ENCODE results near the gene IQSEC1. TPM values are rescaled to one million over a fixed set of nuclear protein-coding genes. Genes with fewer than 3 reads are reported as not detected.

The IQSEC1 gene
- total and polyA plus RNA-seq, 9 of the 15 experiments (the other 6 are each of a cell fraction or from before 2014, with no cell fraction given), result 0.56 to 39.0 (median 6.8) TPM

DNA sequence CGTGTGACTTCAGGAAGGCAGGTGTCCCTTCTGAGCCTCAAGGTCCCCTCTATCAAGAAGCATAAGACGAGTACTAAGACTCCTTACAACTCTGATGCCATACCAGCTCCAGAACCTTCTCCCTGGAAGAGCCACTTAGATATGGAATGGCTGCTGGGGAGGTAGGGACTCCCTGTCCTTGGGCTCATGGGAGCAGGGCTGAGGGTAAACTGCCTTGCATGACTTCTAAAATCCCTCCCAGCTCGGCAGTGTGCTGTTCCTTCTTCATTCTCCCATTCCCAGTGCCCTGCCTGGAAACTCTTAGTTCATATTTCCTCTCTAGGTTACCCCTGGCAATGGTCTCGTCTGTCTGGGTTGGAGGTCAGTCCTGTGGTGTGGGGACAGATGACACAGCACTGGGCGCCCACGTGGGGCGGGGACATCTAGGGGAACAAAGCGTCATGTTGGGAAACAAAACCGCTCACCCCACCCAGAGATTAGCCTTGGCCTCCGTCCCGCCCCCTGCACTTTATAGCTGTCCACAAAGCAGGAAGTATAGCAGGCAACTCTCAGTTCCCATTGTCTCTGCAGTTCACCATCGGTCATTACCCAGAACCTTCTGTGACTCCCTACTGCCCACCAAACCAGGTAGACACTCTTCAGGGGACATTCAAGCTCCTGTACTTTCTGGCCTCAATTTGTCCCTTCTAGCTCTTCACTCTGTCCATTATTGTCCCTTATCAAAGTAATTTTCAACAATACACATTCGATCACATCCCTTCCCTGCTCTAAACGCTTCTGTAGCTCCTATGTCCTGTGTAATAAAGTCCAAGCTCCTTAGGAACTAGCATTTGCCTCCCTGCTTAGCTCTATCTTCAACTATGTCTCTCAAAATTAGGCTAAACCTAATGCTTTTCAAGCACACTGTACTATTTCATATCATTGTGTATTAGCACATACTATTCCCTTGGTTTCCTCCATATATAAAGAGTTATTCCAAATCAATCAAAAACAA, 73.8 kb downstream of the IQSEC1 start (continued):
- no peak for TF ChIP-seq HNRNPUL1 (IDR thresholded peaks at IDR 0.05; ENCODE audit: low read length)
- no peak for TF ChIP-seq ZNF512 (tag; IDR thresholded peaks at IDR 0.05)
- TF ChIP-seq TAF9B (IDR thresholded peaks at IDR 0.05; ENCODE audit: partially characterized antibody), result peak; percentile 66
- TF ChIP-seq ARID2 (IDR thresholded peaks at IDR 0.05), result no peak; the same call in 1 of the 2 replicates
- TF ChIP-seq, protein P1, sequence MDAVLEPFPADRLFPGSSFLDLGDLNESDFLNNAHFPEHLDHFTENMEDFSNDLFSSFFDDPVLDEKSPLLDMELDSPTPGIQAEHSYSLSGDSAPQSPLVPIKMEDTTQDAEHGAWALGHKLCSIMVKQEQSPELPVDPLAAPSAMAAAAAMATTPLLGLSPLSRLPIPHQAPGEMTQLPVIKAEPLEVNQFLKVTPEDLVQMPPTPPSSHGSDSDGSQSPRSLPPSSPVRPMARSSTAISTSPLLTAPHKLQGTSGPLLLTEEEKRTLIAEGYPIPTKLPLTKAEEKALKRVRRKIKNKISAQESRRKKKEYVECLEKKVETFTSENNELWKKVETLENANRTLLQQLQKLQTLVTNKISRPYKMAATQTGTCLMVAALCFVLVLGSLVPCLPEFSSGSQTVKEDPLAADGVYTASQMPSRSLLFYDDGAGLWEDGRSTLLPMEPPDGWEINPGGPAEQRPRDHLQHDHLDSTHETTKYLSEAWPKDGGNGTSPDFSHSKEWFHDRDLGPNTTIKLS (IDR thresholded peaks at IDR 0.05; ENCODE audit: borderline replicate concordance, low read depth), result peak; percentile 73; the same call in 1 of the 2 replicates
- no peak for TF ChIP-seq UBTF (IDR thresholded peaks at IDR 0.05; ENCODE audit: borderline replicate concordance in 1 of 2, low read depth in 2 of 2, low read length in 2 of 2)
- peak; percentile 99 for TF ChIP-seq NFE2 (IDR thresholded peaks at IDR 0.05; ENCODE audit: low read depth)
- no peak; the same call in 1 of the 2 replicates for TF ChIP-seq GTF2F1 (IDR thresholded peaks at IDR 0.05; ENCODE audit: low read depth, low read length)
- TF ChIP-seq NFYB (IDR thresholded peaks at IDR 0.05; ENCODE audit: extremely low read depth, insufficient read length), result no peak
- no peak for TF ChIP-seq TSHZ1 (CRISPR knock-in tag; IDR thresholded peaks at IDR 0.05)
- peak; percentile 74 for TF ChIP-seq SUPT5H (IDR thresholded peaks at IDR 0.05)
- no peak for TF ChIP-seq ZNF561 (CRISPR knock-in tag; conservative IDR thresholded peaks at IDR 0.05)
- TF ChIP-seq ARHGAP35 (IDR thresholded peaks at IDR 0.05; ENCODE audit: partially characterized antibody), result no peak
